HG03196 (cell line): ENCODE data around the gene POU2F1.
"Not testable (repeated sequence)": the region's sequence is repeated elsewhere in the genome, so short reads cannot be mapped to it uniquely, and the experiment has no call there.

Experiments
- ATAC-seq: cut with Tn5 transposase; IDR thresholded peaks from one replicate; pipeline ENCODE4 v1.9.1; 2021; ENCODE audit not compliant: unreplicated experiment

POU2F1 gene

GRCh38 chr1:167305059-167305705 is 84.5 kb downstream of the POU2F1 start:
- ATAC-seq, result no peak

- no peak for ATAC-seq
These were observed 85.1 kb downstream of the POU2F1 start for GRCh38 chr1:167305706-167306277.

- ATAC-seq, result no peak
These were observed 90.0 kb downstream of the POU2F1 start for GRCh38 chr1:167310732-167311131.

GRCh38 chr1:167312871-167313270 is 92.2 kb downstream of the POU2F1 start:
- ATAC-seq, result no peak

GRCh38 chr1:167314671-167315070 is 94.0 kb downstream of the POU2F1 start:
- ATAC-seq, result no peak

GRCh38 chr1:167317463-167317862 is 96.8 kb downstream of the POU2F1 start:
- ATAC-seq, result no peak

- ATAC-seq, result not testable (repeated sequence)
These were observed 98.5 kb downstream of the POU2F1 start for GRCh38 chr1:167319206-167319605.

- ATAC-seq, result no peak
These were observed 101.8 kb downstream of the POU2F1 start for GRCh38 chr1:167322483-167322882.

GRCh38 chr1:167325151-167325550 is 104.5 kb downstream of the POU2F1 start:
- ATAC-seq, result no peak

- ATAC-seq, result no peak
These were observed 107.7 kb downstream of the POU2F1 start for GRCh38 chr1:167328306-167328815.

- ATAC-seq, result peak; percentile 73
These were observed 108.3 kb downstream of the POU2F1 start for GRCh38 chr1:167328816-167329483.

- no peak for ATAC-seq
These were observed 110.1 kb downstream of the POU2F1 start for GRCh38 chr1:167330601-167331293.

- no peak for ATAC-seq
These were observed 111.0 kb downstream of the POU2F1 start for GRCh38 chr1:167331650-167332049.

- no peak for ATAC-seq
These were observed 111.8 kb downstream of the POU2F1 start for GRCh38 chr1:167332503-167332902.

GRCh38 chr1:167333124-167333523 is 112.4 kb downstream of the POU2F1 start:
- ATAC-seq, result no peak

- no peak for ATAC-seq
These were observed 113.0 kb downstream of the POU2F1 start for GRCh38 chr1:167333703-167334102.

- no peak for ATAC-seq
These were observed 118.7 kb downstream of the POU2F1 start for GRCh38 chr1:167339405-167339804.

- peak; percentile 56 for ATAC-seq
These were observed 122.2 kb downstream of the POU2F1 start for GRCh38 chr1:167342846-167343245.

GRCh38 chr1:167344112-167344511 is 123.4 kb downstream of the POU2F1 start:
- ATAC-seq, result no peak

- ATAC-seq, result no peak
These were observed 124.1 kb downstream of the POU2F1 start for GRCh38 chr1:167344615-167345385.

GRCh38 chr1:167345386-167345733 is 124.7 kb downstream of the POU2F1 start:
- no peak for ATAC-seq
